Measurements from ENCODE around the gene OR14J1.

Gene OR14J1

DNA sequence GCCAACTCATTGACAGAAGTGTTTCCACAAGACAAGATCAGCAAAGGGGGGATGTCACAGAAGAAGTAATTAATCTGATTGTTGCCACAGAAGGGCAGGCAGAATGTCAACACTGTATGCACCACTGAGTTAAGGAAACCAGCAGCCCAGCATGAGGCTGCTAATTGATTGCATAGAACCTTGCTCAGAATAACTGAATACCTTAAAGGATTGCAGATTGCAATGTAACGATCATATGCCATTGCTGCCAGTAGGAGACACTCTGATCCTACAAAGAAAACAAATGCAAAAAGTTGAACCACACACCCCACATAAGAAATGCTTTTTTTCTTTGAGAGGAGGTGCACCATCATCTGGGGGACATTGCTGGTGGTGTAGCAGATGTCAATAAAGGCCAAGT is 54.1 kb downstream of the OR14J1 start:
- no peak for DNase-seq (ENCODE audit: low spot score)
- no peak for TF ChIP-seq CTCF (IDR thresholded peaks at IDR 0.05; ENCODE audit: extremely low read depth, missing control alignments)

Measured in GM20000 (cell line).